NCI-H1048 (cell line): ENCODE results near the gene SPDEF.

Source experiments
- DNase-seq: peaks from one replicate; lab custom pipeline; 2025; lab: John Stamatoyannopoulos, UW

The SPDEF gene

GRCh38 chr6:34556031-34556471 lies at the start of gene SPDEF:
Gene SPDEF, minus strand, starts transcription at chr6:34556329. Its CDS starts 11,874 bp downstream, at chr6:34544455.
- DNase-seq, result no peak

GRCh38 chr6:34603707-34604106 lies 47.6 kb upstream of the SPDEF start:
- no peak for DNase-seq

DNA sequence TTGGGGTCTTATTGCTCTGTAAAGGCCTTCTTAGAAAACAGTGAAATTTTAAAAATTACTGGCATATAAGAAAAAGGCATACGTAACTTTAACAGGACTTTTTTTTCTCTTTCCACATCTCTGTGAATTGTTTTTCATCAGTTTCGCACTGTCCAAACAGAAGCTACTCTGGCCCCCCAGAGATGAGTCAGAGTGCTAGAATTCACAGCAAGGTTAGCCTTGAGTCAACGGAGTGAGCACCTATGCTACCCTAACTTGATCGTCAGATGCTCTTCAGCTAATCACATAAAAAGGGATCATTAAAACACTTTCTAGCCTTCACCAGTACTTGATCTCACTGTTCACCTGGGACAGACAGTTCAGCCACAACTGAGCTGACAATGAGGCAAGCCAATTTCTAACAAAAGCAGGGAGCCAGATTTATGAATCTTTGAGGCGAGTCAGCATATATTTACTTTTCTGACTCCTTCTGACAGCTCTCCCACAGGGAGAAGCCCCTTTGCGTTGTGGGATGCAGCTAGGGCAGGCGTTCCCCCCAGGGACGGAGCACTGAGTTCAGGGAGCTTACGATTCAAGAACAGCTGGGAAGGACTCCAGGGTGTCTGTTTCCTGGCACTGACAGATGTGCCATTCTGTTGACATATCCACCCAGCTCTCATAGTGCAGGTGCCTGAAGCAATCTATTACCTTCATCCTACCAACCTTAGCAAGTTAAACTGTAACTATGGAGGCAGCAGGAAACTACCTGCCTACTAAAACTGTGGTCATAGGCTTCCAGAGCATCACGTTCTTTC lies 46.4 kb upstream of the SPDEF start:
- no peak for DNase-seq

DNA sequence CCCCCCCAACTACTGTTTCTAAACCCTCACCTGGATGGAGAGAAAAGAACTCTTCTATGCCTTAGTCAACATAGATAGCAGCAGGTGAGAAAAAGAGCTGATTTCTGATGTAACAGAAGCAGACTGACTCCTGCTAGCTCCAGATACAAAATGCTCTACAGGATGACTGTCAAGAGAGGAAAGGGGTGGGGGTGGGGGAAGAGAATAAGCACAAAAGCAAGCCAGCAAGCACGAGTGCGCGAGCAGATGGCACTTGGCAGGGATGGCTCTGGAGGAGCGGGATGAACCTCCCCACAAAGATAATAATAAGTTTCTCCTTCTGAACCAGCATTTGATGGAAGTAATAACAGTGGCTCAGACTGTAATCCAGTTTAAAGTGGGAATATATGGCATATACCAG lies 45.6 kb upstream of the SPDEF start:
- no peak for DNase-seq

GRCh38 chr6:34600796-34601195 lies 44.7 kb upstream of the SPDEF start:
- DNase-seq, result no peak

GRCh38 chr6:34600101-34600500 lies 44.0 kb upstream of the SPDEF start:
- no peak for DNase-seq

DNA sequence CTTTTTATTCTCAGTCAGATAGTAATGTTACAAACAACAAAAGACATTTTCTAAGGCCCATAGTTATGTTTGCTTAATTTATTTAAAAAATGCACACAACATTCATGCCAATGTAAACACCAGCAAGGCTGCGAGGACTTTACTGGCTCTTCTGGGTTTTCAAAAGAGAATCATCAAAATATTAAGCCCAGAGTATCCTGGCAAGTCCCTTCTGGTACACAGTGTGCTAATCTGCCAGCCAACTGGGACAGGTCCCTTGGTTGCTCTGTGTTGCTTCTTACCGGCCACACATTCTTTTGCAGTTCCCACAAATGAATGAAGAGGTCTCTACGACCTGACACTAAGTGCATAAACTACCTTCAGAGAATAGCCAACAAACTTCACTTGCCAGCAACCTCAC lies 42.6 kb upstream of the SPDEF start:
- no peak for DNase-seq

GRCh38 chr6:34597605-34598353 lies 41.6 kb upstream of the SPDEF start:
- no peak for DNase-seq

DNA sequence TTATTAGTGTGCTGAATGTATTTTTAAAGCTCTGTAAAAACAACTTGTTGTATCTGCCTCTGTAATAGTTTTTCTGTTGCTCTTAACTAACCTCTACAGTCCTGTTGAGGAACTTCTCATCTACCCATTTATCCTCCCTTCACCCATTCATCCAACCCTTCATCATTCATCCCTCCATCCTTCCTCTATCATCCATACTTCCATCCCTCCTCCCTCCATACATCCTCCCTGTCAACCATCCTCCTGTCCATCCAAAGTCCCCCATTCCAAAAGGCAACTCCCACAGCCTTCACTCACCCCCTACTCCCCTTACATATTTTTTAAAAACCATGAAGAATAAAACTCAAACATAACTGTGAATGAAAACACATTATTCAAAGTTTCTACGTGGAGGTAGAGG lies 40.7 kb upstream of the SPDEF start:
- DNase-seq, result no peak

DNA sequence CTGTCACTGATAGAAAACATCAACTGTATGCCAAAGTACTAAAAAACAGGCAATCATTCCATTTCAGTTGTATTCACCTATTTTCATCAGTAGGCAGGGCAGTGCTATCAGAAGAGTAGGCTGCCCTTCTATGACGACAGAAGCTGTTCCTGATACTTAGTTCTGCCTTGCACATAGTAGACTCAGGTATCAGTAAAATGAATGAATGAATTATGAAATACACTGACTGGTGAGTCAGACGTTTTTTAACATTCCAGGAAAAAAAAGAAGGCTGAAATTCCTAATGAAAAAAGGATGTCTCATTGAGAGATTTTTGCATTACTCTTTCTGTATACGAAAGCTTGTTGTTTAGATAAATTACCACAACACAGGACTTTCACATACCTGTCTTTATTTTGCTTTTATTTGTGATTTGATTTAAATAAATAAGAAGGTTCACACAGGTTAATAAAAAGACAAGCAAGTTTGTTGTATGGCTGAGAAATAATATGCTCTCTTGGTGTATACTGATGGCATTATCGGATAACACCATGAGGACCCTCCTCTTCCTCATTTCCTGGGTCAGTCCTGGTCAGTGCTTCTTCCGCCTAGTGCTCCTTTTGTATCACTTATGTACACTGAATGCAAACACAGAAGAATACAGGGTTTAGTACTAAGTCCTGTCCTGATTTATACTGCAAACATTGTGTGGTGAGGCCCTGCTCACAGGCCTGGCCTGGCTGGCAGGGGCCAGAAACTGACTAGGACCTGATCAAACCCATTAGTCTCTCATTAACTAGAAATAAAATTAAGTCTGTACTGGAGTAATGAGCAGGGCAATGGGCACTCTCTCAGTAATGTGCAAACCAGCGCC lies 39.4 kb upstream of the SPDEF start:
- DNase-seq, result no peak

DNA sequence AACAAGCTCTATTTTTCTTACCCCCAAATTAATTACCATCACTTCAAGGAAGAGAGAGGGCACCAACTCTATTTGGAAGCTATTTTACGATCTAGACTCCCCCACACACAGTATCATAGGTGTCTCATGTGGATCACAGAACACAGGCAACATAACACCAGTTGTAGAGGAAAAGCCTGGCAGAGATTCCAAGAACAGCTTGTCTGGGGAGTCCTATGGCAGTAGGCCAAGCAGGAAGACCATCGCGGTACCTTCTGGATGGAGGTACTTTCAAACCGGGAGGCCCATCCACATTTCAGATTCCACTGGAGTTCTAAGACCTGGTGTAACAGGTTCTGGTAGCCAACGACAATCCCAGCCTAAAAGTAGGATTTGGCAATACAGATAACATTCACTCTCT lies 37.6 kb upstream of the SPDEF start:
- DNase-seq, result no peak

DNA sequence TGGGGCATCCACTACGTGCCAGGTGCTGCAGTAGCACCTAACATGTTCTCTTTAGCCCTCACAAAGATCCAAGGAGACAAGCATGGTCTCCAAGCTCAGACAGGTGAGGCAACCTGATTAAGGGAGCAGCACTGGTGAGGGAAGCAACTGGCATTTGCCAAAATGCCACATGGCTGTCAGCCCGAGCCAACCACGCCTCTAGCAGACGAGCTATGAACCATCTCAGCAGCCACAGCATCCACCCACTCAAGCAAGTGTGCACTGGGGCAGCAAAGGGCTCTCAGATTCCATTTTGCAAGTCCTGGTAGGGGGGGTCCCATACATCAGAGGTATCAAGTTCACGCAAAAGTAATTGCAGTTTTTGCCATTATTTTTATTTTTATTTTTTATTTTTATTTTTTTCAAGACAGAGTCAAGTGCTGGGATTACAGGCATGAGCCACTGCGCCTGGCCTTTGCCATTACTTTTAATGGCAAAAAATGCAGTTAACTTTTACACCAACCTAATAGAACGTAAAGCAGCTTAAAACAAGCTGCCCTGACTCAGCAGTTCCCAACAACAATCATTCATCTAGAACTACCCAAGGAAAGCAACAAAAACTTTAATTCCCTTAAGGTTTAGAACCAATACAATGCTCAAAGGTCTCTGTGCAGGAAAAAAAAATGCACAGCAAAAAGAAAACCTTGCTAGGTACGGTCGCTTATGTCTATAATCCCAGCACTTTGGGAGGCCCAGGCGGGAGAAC lies 36.3 kb upstream of the SPDEF start:
- no peak for DNase-seq

- DNase-seq, result no peak
Observed at GRCh38 chr6:34589691-34590090, 33.6 kb upstream of the SPDEF start.

GRCh38 chr6:34589140-34589539 lies 33.0 kb upstream of the SPDEF start:
- no peak for DNase-seq

DNA sequence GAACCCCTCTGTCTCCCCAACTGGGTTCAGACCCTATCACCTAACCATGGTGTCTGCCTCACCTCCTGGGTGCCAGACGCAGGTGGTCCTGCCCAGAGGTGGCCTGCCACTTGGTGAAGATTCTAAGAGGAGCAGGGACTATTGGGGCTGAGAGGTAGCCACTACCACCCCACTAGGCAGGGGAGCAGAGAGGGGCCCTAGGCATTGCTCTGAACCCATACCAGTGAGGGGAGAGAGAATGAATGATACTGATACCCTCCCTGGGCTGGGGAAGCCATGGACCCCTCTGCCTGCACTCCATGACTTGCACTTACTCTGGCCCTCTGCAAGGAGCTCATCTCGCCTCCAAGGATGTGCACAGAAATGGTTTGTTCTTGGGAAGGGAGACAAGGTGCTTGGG lies 31.7 kb upstream of the SPDEF start:
- no peak for DNase-seq

DNA sequence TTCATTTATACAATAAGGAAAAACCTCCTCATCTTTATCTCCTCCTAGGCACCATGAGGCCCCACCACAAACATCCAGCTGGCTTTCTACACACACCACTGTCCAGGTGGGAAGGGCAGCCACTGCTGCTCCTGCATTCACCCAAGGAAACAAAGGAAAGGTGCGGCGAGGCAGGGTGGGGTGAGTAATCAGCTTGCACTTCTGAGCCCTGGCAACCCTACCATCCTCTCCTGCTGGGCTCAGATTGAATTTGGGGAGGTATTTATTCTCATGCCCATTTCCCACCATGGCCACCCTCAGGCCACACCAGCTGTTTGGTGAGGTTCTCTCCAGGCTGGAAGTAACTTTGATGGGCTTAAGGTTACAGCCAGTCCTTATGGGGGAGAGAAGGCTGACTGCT lies 31.2 kb upstream of the SPDEF start:
- no peak for DNase-seq

DNA sequence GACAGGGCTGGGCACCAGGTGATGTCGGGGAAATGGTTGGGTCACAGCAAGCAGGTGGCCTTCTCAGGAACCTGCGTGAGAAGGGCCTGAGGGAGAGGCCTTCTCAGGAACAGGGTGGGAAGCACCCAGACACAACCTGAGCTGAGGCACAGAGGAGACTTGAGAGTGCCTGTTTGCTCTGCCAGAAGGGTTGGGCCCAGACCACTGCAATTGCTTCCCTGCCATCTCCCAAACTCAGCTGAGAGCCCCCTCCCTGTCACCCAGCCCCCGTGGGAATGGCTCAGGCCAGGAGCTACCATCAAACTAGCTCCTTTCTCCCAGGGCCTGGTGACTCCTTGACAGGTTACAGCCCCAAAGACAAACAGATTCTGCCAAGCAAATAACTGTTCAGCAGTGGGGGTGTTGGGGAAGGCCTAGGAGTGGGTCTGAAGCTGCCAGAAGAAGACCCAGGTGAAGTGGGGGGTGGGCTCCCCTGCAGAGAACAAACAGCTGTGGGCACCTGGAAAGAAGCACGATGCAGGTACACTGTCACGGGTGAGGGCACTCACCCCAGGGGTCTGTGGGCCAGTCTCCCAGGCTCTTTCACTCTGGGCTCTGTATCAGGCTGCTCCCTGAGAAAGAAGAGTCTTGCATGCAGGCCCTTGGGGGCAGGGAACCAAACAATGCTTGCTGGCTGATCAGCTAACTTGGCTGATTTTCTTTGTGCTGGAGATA lies 30.4 kb upstream of the SPDEF start:
- DNase-seq, result no peak

DNA sequence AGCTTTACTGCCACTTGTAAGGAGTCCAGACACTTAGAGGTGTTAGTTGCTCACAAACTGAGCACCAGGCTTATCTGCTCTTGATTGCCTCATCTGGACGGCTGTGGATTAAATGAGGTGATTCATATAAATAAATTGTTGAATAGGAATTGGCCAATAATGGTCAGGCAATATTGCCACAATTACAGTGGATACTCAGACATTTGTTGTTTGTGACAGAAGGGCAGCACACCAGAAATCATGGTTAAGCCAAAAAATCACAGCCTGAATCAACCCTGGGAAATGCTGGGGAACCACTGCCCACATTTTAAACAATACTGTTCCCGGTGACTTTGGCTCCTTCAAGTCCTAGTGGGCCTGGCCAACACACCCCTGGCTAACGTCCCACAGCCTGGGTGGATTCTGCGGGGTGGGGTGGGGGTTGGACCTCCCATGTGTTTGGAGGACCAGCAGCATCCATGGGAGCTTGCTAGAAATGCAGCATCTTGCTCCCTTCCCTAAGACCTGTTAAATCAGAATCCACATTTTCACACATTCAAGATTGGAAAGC lies 29.5 kb upstream of the SPDEF start:
- no peak for DNase-seq

DNA sequence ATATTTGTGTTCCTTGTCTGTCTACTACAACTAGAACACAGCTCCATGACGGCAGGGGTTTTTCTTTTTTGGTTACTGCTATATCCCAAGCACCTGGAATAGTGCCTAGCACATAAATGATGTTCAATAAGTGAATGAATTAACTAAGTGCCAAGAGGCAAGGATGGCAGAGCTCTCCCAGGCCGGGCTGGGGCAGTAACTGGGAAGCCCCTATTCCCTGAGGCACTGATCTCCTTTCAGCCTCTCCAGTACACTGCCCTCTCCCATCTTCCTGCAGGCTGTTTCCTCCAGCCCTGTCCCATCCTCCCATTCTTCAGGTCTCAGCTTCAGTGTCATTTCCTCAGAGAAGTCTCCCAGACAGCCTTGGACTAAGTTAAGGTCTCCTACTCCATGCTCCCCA lies 29.0 kb upstream of the SPDEF start:
- no peak for DNase-seq

- no peak for DNase-seq
Observed at GRCh38 chr6:34584694-34585093, 28.6 kb upstream of the SPDEF start.
